HepG2 (cell line): Measurements from ENCODE around the gene ACAP1. TPM values are rescaled to one million over a fixed set of nuclear protein-coding genes. Genes with fewer than 3 reads are reported as not detected.

Source experiments
- BORCS8-MEF2B ChIP-seq: sonication (generic); formaldehyde crosslinking; IDR thresholded peaks from 2 replicates; pipeline ENCODE4 v1.8.0; 2022; ENCODE audit warnings: mild to moderate bottlenecking, missing genetic modification reagents
- CENPT ChIP-seq: sonication (generic); formaldehyde crosslinking; IDR thresholded peaks from 2 replicates; pipeline ENCODE4 v1.8.0; 2022; ENCODE audit warnings: low read depth, mild to moderate bottlenecking, moderate library complexity, missing genetic modification reagents
- DMAP1 ChIP-seq: IDR thresholded peaks from 2 replicates; pipeline ENCODE4 v1.6.1; 2016
- MAZ ChIP-seq, 2 experiments: sonication (generic) in 1 of 2; formaldehyde crosslinking in 1 of 2; IDR thresholded peaks; 2 replicates each; pipeline versions ENCODE4 v1.5.0 to v1.6.1; 2012 to 2020; ENCODE audit warnings: low read depth in 2 of 2, mild to moderate bottlenecking in 2 of 2, borderline replicate concordance in 1 of 2, improper control_type of control experiment in 1 of 2, low read length in 1 of 2, missing genetic modification reagents in 1 of 2, moderate library complexity in 1 of 2
- PAX8 ChIP-seq: sonication (generic); formaldehyde crosslinking; IDR thresholded peaks from 2 replicates; pipeline ENCODE4 v1.8.0; 2022; ENCODE audit warnings: mild to moderate bottlenecking, missing genetic modification reagents, borderline replicate concordance
- RBFOX2 ChIP-seq: fragments of 200-400 bp; formaldehyde crosslinking; IDR thresholded peaks from 2 replicates; pipeline ENCODE4 v1.6.1; 2017; ENCODE audit warnings: low read depth, mild to moderate bottlenecking, low read length
- SRY ChIP-seq: sonication (generic); formaldehyde crosslinking; IDR thresholded peaks from 2 replicates; pipeline ENCODE4 v1.8.0; 2022; ENCODE audit warnings: mild to moderate bottlenecking, missing genetic modification reagents
- TMF1 ChIP-seq: sonication (generic); formaldehyde crosslinking; IDR thresholded peaks from 2 replicates; pipeline ENCODE4 v1.8.1; 2022; ENCODE audit warnings: low read depth, missing genetic modification reagents
- WIZ ChIP-seq: sonication (generic); formaldehyde crosslinking; IDR thresholded peaks from 2 replicates; pipeline ENCODE4 v1.5.1; 2020; ENCODE audit warnings: mild to moderate bottlenecking, missing genetic modification reagents
- ZNF441 ChIP-seq: sonication (generic); formaldehyde crosslinking; IDR thresholded peaks from 2 replicates; pipeline ENCODE4 v1.7.0; 2021; ENCODE audit warnings: missing genetic modification reagents, borderline replicate concordance
- ZNF563 ChIP-seq: sonication (generic); formaldehyde crosslinking; IDR thresholded peaks from 2 replicates; pipeline ENCODE4 v1.8.0; 2022; ENCODE audit warnings: mild to moderate bottlenecking, moderate library complexity, missing genetic modification reagents
- ZNF616 ChIP-seq: sonication (generic); formaldehyde crosslinking; IDR thresholded peaks from 2 replicates; pipeline ENCODE4 v1.5.0; 2020; ENCODE audit warnings: low read depth, mild to moderate bottlenecking, missing genetic modification reagents
- polyA plus RNA-seq, 8 experiments: library from polyadenylated mRNA; depleted of rRNA in 3 of 8; stranded (reverse) in 7 of 8; unstranded in 1 of 8; fragments of >200 nt; fragmentation: Illumina TruSeq in 4 of 8; extraction: Trizol in 4 of 8; gene quantifications; 2 replicates each; pipeline versions ENCODE4 v1.2.1 to v1.2.3, GENCODE V29; 2011 to 2016; ENCODE audit warnings: low read depth in 4 of 8, missing spikeins in 1 of 8, mixed read lengths in 1 of 8; ENCODE audit not compliant: insufficient read depth in 1 of 8
- total RNA-seq, 5 experiments: library from RNA; depleted of rRNA; stranded (reverse); fragments of >200 nt; fragmentation: Illumina TruSeq; extraction: Trizol; gene quantifications; 2 replicates each; pipeline ENCODE4 v1.2.3, GENCODE V29; 2016; ENCODE audit warnings: low read depth in 1 of 5
- TF ChIP-seq, protein P1 (sequence below), 2 experiments: sonication (generic) in 1 of 2; formaldehyde crosslinking in 1 of 2; IDR thresholded peaks; 2 replicates each; pipeline versions ENCODE4 v1.6.1 to v1.9.0; 2014 to 2022; ENCODE audit warnings: antibody characterized with exemption in 1 of 2, borderline replicate concordance in 1 of 2, inconsistent platforms in 1 of 2, low read depth in 1 of 2, missing genetic modification reagents in 1 of 2
- TF ChIP-seq, protein P2 (sequence below): IDR thresholded peaks from 2 replicates; pipeline ENCODE4 v1.4.0; 2020; ENCODE audit warnings: mild to moderate bottlenecking, missing genetic modification reagents
- TF ChIP-seq, protein P3 (sequence below): IDR thresholded peaks from 2 replicates; pipeline ENCODE4 v1.6.1; 2016; ENCODE audit warnings: missing compliant biosample characterization, missing genetic modification reagents, borderline replicate concordance

Gene ACAP1
- total and polyA plus RNA-seq, 2 of the 13 experiments (the other 11 are each of a cell fraction or from before 2014, with no cell fraction given) = 1.3 to 2.5 TPM

DNA sequence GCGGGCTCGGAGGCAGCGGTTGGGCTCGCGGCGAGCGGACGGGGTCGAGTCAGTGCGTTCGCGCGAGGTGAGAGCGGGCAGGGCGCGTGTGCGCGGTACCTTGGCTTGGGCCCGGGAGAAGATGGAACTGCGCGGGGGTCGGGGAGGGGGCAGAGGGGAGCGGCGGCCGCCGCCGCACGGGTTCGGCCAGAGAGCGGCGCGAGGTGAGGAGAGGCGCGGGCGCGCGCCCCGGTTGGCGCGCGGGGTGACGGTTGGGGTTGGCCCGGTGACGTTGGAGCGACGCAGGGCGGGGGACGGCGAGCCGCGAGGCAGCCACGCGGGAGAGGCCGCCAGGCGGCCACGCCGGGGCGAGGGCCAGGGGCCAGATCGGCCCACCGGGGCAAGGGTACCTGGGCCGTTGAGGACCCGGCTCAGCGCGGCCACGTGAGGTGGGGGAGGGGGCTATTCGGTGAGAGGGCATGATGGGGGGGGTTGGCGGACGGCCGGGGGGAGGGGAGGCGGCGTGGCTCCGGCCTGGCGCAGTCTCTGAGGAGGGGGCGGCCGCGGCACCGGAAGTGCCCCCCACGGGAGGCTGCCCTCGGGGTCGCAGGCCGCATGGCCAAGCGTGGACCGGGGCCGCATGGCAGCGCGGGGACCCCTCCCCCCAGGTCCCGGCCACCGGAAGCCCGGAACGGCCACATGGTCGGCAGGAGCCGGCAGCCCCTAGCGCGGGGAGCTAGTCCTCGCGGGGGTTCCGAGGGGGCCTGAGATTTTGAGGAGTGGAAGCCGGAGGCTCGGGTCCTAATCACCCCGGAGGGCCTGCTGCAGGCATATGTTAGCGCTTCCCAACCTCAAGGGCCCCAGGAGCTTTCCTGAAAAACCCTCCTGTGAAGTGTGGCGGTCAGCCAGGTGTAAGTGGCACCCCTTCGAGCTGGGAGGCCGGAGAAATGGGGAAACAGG is 28.4 kb upstream of the ACAP1 start (continued):
- TF ChIP-seq, protein P1, sequence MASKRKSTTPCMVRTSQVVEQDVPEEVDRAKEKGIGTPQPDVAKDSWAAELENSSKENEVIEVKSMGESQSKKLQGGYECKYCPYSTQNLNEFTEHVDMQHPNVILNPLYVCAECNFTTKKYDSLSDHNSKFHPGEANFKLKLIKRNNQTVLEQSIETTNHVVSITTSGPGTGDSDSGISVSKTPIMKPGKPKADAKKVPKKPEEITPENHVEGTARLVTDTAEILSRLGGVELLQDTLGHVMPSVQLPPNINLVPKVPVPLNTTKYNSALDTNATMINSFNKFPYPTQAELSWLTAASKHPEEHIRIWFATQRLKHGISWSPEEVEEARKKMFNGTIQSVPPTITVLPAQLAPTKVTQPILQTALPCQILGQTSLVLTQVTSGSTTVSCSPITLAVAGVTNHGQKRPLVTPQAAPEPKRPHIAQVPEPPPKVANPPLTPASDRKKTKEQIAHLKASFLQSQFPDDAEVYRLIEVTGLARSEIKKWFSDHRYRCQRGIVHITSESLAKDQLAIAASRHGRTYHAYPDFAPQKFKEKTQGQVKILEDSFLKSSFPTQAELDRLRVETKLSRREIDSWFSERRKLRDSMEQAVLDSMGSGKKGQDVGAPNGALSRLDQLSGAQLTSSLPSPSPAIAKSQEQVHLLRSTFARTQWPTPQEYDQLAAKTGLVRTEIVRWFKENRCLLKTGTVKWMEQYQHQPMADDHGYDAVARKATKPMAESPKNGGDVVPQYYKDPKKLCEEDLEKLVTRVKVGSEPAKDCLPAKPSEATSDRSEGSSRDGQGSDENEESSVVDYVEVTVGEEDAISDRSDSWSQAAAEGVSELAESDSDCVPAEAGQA (IDR thresholded peaks at IDR 0.05; ENCODE audit: low read depth) = no peak
- TF ChIP-seq, protein P1 (CRISPR knock-in tag; IDR thresholded peaks at IDR 0.05; ENCODE audit: borderline replicate concordance) = peak; percentile 23; the same call in 1 of the 2 replicates
- no peak for TF ChIP-seq MAZ (IDR thresholded peaks at IDR 0.05; ENCODE audit: borderline replicate concordance, low read depth, low read length)
- TF ChIP-seq MAZ (CRISPR knock-in tag; IDR thresholded peaks at IDR 0.05; ENCODE audit: low read depth) = 0 out of 2 replicates have a peak, but pooled peaks have one; percentile 45
- TF ChIP-seq, protein P2, sequence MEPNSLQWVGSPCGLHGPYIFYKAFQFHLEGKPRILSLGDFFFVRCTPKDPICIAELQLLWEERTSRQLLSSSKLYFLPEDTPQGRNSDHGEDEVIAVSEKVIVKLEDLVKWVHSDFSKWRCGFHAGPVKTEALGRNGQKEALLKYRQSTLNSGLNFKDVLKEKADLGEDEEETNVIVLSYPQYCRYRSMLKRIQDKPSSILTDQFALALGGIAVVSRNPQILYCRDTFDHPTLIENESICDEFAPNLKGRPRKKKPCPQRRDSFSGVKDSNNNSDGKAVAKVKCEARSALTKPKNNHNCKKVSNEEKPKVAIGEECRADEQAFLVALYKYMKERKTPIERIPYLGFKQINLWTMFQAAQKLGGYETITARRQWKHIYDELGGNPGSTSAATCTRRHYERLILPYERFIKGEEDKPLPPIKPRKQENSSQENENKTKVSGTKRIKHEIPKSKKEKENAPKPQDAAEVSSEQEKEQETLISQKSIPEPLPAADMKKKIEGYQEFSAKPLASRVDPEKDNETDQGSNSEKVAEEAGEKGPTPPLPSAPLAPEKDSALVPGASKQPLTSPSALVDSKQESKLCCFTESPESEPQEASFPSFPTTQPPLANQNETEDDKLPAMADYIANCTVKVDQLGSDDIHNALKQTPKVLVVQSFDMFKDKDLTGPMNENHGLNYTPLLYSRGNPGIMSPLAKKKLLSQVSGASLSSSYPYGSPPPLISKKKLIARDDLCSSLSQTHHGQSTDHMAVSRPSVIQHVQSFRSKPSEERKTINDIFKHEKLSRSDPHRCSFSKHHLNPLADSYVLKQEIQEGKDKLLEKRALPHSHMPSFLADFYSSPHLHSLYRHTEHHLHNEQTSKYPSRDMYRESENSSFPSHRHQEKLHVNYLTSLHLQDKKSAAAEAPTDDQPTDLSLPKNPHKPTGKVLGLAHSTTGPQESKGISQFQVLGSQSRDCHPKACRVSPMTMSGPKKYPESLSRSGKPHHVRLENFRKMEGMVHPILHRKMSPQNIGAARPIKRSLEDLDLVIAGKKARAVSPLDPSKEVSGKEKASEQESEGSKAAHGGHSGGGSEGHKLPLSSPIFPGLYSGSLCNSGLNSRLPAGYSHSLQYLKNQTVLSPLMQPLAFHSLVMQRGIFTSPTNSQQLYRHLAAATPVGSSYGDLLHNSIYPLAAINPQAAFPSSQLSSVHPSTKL (CRISPR knock-in tag) = no peak
- TF ChIP-seq ZNF441 (CRISPR knock-in tag) = peak; percentile 65
- TF ChIP-seq SRY (CRISPR knock-in tag) = peak; percentile 51; the same call in 1 of the 2 replicates
- peak; percentile 86 for TF ChIP-seq RBFOX2
- TF ChIP-seq ZNF563 (CRISPR knock-in tag) = peak; percentile 54; the same call in 1 of the 2 replicates
- 0 out of 2 replicates have a peak, but pooled peaks have one; percentile 26 for TF ChIP-seq ZNF616 (CRISPR knock-in tag)
- TF ChIP-seq, protein P3, sequence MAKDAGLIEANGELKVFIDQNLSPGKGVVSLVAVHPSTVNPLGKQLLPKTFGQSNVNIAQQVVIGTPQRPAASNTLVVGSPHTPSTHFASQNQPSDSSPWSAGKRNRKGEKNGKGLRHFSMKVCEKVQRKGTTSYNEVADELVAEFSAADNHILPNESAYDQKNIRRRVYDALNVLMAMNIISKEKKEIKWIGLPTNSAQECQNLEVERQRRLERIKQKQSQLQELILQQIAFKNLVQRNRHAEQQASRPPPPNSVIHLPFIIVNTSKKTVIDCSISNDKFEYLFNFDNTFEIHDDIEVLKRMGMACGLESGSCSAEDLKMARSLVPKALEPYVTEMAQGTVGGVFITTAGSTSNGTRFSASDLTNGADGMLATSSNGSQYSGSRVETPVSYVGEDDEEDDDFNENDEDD (CRISPR knock-in tag) = peak; percentile 42; the same call in 1 of the 2 replicates
- TF ChIP-seq TMF1 (CRISPR knock-in tag) = peak; percentile 83; the same call in 1 of the 2 replicates
- peak; percentile 93 for TF ChIP-seq CENPT (CRISPR knock-in tag)
- no peak; the same call in none of the 2 replicates for TF ChIP-seq WIZ (CRISPR knock-in tag)
- peak; percentile 96 for TF ChIP-seq DMAP1 (CRISPR knock-in tag)
- peak; percentile 50; the same call in 1 of the 2 replicates for TF ChIP-seq PAX8 (CRISPR knock-in tag)
- peak; percentile 30; the same call in 1 of the 2 replicates for TF ChIP-seq BORCS8-MEF2B
